NOMO-1 treated with DMSO at 0.1 percent for 48 hours (cell line): Measurements from ENCODE around the gene S100A3.

Experiments used
- DNase-seq: peaks from one replicate; lab custom pipeline; 2025; ENCODE audit not compliant: unreplicated experiment; lab: John Stamatoyannopoulos, UW

S100A3 gene

DNA sequence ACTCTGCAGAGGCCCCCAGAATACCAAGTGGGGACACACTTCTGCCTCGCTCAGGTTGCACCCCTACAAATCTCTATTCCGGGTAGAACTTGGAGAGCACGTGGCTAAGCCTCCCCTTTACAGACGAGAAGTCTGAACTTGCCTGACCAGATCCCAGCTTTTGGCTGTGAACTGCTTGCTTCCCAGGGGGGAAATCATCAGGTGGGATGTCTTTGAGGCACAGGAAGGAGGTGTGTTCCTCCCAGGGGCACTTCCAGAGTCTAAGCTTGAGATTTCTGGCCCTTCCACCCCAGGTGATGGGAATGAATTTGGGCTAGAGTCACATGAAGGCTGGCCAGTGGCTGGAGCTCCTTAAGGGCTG is 1.3 kb upstream of the S100A3 start:
- DNase-seq: no peak

DNA sequence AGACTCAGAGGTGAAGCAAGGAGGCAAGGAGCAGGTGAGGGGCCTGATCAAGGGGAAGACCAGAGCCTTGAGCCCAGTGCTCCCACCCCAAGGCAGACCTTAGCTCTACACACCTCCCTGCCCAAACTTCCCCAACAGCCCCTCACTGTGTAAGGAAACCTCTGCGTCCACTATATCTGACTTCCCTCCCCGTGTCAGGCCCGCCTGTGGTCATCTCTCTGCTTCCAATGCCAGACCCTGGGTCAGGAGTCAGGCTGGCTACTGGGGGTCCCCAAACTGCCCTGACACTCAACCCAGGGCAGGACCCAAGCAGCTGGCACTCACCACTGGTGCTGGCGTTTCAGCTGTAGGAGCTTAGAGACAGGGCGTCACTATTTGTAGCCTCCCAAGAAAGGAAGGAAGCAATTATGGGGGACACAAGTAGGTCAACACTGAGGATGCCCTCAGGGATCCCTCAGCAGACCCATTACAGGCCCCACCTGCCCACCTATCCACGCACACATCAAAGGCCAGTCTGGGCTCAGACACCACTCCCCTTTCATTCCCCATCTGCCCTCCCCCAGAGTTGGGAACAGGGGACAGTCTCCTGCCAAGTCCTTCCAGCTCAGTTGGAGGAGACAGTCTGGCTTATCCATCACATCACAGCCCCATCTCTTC is 811 bp upstream of the S100A3 start:
- no peak for DNase-seq

DNA sequence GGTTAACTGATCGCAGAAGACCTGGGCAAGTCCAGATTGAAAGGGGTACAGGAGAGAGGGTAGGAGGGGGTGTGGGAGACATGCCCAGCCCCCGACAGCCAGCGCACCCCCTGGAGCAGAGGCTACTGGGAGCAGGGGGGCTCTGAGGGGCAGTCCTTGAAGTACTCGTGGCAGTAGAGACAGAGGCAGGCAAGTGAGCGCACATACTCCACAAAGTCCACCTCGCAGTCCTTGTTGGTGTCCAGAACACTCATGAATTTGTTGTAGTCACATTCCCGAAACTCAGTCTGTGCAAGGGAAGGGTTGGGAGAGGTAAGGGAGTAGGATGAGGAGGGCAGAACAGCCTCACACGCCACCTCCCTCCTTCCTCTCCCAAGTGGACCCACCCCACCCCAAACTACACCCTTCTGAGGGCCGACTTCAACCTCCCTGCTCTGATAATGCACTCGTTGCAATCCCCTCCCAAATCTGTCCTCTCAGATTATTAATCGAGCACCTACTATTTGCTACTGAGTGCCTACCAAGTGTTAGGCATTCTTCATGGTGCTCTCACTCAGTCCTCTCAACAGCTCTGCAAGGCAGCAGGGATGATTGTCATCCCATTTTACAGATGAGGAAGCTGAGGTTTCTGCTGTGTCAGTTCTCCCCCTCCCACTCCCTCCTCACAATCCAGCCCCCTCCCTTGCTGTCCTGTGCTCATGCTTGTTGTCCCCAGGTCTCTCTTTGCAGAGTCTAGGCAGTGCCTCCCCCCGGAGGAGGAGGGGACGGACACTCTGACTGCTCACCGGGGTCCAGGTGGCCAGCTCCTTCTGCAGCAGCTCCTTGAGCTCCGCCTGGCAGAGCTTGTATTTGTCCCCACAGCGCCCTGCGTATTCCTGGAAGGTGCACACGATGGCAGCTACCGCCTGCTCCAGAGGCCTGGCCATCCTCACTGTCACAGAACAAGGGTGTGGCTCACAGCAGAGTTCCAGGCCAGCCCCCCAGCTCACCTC is 1.2 kb downstream of the S100A3 start:
- DNase-seq: no peak

DNA sequence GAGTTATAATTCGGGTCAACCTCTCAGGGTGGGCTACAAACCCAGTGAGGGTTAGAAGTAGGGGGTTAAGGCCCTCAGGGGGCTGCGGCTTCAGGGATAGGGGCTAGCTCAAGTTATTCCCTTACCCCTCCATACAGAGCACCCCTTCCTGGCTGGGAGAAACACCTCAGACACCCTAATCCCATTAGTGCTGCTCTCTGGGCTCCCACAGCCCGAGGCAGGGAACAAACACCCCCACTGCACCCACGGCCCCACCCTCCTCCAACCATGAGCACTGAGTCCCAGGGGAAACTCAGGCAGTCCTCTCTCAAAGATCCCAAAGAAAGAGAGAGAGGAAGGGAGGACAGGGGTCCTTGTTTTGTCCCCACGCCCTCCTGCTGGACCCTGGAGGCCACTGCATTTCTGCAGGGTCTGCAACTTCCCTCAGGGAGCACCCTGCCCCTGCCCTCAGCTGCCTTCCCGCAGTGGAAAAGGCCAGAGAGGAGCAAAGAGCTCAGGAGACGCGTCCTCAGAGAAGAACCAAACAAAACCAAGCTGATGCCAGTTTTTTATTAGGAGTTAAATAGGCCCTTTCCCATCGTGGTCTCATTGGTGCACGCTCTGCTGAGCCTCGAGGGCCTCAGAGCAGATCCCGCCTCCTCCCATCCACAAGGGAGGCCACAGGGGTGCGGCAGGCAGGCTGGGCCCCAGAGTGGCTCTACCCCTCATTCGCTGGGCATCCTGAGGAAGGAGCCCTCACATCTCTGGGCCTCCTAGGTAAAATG is 2.1 kb downstream of the S100A3 start:
- DNase-seq: no peak

DNA sequence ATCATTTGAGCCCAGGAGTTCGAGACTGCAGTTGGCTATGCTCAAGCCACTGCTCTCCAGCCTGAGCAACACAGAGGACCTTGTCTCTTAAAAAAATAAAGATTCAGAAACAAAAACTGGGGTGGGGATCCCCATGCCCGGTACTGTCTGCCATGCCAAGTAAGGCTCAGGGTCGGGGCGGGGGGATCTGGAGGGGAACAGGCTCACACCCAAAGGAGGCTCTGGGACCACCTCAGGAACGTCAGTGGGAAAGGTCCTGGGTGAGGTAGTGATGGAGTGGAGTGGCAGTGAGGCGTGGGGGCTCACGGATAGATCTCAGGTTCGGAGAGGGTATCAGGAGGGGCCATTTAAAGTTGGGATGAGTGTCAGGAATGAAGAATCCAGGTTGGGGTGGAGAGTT is 2.7 kb downstream of the S100A3 start:
- no peak for DNase-seq

DNA sequence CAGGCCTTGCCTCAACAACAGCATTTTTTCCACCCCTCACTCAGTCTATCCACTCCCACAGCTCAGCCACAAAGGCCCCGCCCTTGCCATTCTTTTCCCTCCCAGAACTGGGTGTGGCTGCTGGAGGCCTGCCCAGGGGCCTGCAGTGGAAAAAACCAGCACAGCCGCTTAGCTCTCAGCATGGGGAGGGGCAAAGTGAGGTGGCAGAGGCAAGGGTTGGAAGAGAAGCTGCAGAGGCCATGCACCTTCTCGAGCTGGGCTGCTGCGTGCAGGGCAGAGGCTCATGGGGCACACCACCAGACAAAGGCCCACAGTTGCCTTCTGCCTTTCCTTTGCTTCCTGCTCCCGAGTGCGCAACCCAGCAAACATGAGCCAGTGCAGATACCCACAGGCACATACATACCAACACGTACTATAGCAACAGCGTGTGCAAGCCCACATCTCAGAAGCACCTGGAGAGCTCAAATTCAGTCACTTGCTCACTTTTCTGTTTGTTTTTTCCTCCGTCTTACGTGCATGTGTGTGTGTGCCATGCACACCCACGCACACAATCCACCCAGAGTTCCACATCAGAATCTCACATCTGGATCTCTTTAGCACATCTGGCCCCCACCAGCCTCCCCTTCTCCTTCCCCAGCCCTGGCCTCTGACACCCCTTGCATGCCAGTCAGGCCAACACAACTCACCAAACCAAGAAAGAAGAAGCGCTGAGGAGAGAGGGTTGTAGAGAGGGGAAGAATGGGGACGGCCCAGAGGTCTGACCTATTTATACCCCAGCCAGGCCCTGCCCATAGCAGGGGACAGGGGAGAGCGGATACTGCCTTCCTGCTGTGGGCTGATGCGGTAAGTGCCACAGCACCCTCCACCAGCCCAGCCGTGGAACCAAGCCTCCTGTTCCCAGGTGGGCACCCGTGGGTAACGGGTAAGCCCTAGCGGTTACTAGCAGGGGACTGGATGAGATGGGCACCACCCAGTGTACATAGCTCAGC is 3.7 kb downstream of the S100A3 start, which contains the start of gene S100A4:
Gene S100A4 (minus strand): TSS at position 740 of the 989 bp plus-strand sequence. CDS start 1,012 bp downstream, outside the sequence.
- DNase-seq: peak; percentile 97

DNA sequence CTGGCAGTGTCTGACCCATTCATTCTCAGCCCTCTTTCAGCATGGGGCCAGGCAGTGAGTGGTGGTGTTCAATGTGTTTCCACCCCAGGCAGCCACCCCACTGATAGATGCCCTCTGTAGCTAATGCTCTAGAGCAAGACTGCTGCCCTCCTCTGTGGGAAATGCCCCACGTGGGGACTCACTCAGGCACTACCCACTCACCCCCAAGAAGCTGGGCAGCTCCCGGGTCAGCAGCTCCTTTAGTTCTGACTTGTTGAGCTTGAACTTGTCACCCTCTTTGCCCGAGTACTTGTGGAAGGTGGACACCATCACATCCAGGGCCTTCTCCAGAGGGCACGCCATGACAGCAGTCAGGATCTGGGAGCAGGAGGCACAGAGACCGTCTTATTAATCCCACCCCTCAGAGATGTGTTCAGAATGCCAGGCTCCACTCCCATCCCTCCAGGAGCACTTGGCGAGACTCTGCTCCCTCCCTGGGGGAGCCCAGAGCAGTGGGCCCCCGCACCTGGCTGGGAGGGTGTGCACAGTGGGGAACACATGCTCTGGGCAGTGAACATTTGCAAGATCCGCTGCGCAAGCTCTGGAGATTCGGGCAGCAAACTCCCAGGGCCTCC is 4.5 kb downstream of the S100A3 start:
- DNase-seq: no peak

DNA sequence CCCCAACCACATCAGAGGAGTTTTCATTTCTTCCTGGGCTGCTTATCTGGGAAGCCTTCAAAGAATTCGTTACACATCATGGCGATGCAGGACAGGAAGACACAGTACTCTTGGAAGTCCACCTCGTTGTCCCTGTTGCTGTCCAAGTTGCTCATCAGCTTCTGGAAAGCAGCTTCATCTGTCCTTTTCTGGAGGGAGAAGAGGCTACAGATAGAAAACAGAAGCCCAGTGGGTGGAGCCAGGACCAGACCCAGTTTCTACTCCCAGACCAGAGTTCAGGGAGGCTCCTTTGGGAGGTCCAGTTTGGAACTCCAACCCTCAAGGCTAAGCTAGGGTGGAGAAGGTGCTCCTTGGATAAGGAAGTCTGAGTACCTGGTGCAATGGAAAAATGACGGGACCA is 5.3 kb downstream of the S100A3 start:
- DNase-seq: no peak

DNA sequence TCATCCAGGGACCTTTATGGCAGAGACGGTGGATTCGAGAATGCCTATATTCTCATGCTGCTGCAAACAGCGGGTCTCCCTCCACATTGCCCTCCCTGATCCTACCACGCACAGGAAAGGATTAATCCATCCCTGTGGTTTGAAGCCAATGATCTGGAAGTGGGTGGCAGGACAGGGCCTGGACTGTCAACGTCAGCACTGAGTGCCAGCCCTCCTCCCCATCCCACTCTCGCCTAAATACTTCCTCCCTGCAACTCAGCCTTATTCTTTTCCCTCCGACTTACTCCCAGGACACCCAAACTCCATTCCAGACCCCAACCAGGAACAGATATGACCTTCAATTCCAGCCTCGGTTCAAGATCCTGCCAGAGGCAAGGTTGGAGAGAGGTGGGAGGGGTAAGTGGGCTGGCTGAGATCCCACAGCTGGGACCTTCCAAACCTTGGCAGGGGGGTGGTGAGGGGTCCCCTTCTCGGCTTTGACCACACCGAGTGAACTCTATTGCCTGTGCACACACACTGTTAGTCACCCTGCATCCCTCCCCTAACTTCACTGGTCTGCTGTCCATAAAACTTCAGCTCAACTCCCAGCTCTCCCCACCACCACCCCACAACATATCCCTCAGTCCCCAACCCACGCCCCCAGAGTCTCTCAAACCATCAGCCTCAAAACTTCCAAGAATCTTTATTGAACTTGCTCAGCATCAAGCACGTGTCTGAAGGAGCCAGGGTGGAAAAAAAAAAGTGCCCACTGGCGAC is 5.9 kb downstream of the S100A3 start:
- DNase-seq: no peak

DNA sequence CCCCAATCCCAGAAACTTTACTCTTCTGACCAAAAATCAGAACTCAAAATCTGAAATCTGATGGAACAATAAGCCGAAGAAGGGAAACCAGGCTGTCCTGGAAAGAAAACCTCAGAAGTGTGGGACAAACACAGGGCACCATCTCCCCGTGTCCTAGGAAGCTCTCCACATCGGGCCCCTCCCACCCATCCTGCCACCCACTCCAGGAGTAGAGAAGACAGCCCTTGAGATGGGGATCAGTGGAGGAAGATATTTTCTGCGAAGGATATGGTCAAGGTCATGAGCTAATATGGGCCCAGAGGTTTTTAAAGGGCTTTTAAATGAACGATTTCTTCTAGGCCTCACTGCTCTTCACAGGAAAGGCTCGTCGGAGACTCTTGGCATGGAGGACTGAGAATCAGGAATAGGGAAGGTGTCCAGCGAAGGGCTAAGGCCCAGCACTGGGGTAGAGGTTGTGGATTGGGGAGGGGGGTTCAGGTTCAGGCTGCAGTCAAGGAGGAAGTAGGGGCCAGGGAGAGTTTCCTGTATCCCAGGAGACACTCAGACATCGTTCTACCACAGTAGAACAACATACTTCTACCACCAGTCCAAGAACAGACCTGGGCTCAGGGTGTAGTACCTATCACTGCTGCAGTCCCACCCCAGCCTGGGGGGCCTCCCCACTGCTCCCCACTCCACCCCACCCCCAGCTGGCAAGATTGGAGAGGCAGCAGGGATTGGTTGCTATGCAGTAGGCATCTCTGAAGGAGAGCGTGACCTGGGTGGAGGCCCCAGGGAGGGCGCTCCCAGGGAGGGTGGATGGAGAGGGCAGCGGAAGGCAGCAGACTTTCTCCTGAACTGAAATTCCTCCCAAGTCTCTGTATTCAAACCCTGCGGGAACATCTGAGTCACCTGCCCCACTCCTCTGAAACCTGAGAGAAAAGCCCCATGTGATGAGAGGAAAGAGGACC is 7.1 kb downstream of the S100A3 start:
- no peak for DNase-seq

DNA sequence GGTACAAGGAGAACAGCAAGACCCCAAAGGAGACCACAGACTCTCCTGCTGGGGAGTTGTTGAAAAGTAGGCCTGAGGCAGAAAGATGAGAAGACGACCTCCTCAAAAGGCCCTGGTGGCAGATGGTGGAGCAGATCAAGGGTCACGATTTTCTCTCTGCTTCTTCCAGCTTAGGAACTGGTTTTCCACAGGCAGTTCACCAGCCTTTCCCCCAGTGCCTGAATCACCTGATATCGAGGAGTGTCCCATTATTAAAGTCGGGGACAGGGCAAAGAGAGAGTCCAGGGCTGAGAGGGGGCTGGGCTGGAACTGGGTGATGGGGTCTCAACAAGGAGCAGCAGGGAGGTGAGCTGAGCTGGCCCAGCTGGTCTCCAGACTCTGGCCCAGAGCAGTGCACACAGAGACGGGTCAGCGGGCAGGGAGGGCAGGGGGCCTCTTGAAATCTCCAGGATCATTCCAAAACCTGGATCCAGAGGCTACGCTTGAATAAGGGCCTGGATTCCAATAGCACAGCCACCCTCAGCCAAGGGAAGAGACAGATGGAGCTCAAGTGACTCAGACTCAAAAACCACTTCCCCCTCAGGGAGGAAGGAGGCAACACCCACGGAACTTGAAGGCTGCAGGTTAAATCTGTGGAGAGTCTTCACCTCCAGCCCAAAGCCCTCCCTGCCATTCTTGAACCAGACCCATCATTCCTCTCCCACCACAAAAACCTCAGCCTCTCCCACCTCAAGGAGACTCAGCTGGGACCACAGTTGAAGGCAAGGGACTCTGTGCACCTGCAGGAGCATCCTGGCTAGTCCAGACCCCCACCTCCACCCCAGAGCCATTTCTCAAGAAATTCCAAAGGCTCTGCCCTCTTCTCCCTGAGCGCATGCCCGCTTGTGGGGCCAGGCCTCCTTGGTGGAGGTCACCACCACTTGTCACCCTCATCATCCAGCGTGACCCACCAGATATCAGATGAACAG is 8.4 kb downstream of the S100A3 start, which contains the start of gene S100A5:
Gene S100A5 (minus strand): TSS at position 541 of the 968 bp plus-strand sequence. CDS start 743 bp downstream, outside the sequence.
- DNase-seq: peak; percentile 79

DNA sequence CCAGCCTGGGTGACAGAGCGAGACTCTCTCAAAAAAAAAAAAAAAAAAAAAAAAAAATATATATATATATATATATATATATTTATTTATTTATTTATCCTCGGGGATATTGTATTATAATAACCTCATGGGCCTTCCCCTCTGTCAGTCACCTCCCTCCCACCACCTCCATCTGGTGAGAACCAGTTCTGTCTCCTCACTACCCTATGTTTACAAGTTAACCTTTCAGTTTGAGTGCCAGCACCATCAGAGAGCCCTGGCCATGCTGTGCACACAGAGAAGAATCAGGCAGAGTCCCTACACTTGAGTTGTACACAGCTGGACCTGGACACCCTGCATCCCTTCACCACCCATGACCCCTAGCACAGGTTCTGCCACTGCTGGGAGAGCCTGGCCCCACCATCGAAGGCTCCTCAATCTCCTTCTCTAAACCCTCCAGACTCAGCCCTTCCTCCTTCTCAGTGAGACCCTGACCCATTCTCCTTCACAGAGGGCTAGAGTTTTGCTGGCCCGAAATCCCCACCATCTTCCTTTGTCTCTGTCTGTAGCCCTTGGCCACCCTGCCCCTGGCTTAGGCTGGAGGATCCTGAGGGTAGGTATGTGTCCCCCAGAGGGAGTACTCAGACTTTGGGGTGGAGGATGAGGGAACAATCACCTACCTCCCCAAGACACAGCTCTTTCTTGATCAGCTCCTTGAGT is 9.5 kb downstream of the S100A3 start:
- no peak for DNase-seq

DNA sequence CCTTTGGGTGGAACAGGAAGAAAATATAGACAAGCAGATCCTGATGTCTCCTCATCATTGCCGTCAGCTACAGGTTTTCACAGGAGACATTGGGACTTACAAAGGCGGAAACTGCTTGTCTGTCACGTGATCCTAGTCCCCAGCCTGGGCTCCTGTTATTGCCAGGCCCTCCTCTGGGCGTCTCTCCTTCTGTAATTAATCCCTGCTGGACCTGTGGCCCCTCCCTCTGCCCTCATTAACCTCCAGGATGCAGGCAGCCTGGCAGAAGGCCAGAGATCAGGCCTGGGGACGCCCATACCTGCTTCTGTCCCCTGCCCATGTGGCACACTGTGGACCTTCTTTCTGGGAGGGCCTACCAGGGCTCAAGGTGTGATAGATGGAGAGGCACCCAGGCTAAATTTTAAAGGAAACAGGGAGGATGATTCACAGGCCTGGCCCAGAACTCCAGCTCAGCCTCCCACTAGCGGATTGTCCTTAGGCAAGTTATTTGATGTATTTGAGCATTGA is 10.7 kb downstream of the S100A3 start:
- peak; percentile 56 for DNase-seq

DNA sequence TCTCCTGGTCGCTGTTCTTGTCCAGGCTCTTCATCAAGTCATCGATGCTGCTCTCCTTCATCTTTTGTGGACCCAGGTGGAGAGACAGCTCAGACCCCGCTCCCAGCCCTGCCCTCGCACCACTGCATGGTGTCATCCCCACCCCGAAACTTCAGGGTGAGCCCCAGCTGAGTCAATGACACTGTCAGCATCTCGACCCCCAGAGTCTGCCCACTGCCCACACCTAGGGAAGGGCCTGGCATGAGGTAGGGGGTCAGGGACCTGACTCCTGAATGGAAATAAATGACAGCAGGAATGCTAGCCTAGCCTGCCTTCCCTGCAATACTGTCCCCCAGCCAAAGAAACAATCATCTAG is 11.7 kb downstream of the S100A3 start:
- no peak for DNase-seq

DNA sequence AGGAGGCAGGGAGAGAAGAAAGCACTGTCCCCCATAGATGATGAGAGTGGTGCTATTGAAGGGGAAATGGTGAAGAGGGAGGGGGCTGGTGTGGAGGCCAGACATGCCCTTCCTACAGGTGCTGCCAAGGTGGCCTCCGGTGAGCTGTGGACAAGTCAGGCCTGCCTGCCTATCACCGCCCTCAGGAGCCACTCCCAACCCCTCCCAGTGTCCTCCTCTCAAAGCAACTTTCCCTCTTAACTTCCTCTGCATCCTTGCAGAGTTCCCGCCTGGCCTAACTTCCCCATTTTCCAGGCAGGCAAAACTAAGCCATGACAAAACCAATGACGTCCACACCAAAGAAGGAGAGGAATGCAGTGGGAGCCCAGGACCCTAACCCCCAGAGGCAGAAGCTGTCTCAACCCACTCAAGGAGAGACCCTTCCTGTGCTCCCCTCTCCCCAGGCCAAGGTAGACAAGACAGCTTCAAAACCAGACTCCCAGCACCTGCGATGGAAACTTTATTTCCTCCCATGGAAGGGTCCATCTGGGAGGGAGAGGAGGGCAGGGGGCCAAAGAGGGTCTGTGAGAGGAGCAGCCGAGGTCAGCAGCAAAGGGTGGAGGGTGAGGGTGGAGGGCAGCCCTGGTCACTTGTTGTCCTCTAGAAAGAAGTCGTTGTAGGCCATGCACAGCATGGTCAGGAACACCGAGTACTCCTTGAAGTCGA is 12.2 kb downstream of the S100A3 start:
- DNase-seq: no peak
